GM12872 (cell line): Measurements from ENCODE around the gene ANXA1.

Source experiments
- TF ChIP-seq, protein P1 (sequence below): IDR thresholded peaks from 3 replicates; pipeline ENCODE4 v1.5.1; 2011; ENCODE audit warnings: low read depth, mild to moderate bottlenecking, low read length, moderate library complexity; ENCODE audit not compliant: insufficient read depth

Gene ANXA1

DNA sequence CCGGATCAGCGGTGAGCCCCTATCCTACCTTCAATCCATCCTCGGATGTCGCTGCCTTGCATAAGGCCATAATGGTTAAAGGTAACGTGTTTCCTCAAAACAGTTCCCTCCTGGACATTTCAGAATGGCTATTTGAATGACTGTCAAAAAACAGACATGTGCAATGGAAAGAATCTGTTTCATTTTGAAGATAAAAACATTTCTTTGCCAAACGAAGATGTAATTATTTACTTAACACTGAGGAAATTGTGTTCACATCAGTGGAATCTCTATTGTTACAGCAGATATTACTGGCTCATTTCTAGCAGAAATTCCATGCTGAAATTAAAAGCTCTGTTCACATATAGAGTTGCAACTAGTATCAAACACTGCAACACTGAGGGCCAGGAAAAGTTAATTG is 7.1 kb downstream of the ANXA1 start:
- TF ChIP-seq, protein P1, sequence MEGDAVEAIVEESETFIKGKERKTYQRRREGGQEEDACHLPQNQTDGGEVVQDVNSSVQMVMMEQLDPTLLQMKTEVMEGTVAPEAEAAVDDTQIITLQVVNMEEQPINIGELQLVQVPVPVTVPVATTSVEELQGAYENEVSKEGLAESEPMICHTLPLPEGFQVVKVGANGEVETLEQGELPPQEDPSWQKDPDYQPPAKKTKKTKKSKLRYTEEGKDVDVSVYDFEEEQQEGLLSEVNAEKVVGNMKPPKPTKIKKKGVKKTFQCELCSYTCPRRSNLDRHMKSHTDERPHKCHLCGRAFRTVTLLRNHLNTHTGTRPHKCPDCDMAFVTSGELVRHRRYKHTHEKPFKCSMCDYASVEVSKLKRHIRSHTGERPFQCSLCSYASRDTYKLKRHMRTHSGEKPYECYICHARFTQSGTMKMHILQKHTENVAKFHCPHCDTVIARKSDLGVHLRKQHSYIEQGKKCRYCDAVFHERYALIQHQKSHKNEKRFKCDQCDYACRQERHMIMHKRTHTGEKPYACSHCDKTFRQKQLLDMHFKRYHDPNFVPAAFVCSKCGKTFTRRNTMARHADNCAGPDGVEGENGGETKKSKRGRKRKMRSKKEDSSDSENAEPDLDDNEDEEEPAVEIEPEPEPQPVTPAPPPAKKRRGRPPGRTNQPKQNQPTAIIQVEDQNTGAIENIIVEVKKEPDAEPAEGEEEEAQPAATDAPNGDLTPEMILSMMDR = no peak

DNA sequence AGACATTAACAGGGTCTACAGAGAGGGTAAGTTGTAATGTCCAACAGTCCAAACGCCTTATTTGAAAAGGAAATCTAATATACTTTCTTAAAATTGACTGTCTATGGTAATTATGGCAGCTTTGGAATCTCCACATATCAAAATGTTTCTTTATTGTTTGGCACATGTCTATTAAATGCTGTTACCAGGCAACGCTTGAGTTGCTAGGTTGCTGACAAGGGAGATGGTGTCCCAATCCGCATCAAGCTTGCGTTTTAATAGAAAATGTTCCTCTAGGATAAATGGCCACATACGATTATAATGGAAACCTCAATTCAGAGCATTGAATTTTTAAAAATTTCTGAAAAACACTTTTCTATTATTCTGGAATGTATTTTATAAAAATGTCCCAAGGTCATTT is 9.2 kb downstream of the ANXA1 start:
- TF ChIP-seq, protein P1 = no peak

DNA sequence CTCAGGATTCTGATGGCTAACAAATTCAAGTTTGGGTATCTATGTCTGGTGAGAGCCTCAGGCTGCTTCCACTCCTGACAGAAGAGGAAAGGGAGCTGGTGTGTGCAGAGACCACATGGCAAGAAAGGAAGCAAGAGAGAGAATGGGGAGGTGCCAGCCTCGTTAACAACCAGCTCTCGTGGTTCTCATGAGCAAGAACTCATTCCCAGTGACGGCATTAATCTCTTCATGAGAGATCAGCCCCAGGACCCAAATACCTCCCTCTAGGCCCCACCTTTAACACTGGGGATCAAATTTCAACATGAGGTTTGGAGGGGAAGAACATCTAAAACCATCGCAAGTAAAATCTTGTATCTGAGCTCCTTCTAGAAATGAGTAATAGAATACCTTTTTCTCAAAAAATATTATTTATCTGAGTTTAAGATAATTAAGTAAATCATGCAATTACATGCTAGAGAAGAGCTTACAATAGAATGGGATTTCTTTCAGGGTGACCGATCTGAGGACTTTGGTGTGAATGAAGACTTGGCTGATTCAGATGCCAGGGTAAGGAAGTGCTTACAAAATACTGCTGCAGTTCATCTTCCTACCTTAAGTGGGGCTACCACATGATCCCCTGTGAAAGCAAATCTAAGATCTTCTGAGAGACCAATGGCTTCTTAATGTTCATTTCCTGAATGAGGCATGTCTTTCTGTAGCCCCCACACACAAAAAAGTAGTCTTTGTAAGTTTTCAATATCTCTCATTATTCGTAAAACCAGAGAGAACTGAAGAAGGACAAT is 11.5 kb downstream of the ANXA1 start:
- TF ChIP-seq, protein P1 = no peak

DNA sequence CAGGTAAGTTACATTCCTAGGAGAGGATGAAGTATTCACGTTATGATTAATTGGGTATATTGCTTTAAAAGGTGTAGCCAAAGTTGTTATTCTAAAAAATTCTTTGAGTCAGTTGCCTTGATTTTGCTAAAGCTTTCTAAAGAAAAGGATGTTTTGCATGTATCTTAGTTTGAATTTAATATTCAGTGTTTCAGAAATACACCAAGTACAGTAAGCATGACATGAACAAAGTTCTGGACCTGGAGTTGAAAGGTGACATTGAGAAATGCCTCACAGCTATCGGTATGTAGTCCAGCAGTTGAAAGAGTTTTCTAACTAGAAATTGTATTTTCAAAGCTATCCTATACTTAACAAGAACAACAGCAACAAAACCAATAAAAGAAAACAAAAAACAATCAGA is 14.2 kb downstream of the ANXA1 start:
- TF ChIP-seq, protein P1 = no peak

DNA sequence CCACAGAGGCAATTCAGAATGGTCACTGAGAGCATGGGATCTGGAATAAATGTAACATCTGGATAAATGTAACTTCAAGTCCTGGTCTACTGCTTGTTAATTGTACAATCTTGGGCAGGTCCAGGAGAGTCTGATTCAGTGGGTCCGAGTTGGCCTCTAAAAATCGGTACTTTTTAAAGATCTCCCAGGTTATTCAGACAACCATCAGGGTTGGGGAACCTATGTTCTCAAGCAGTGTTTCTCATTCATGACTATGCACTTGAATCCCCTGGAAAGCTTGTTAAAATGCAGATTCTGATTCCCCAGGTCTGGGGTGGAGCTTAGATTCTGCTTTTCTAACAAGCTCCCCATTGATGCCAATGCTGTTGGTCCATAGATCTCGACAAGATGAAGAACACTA is 14.8 kb downstream of the ANXA1 start:
- TF ChIP-seq, protein P1 = no peak

DNA sequence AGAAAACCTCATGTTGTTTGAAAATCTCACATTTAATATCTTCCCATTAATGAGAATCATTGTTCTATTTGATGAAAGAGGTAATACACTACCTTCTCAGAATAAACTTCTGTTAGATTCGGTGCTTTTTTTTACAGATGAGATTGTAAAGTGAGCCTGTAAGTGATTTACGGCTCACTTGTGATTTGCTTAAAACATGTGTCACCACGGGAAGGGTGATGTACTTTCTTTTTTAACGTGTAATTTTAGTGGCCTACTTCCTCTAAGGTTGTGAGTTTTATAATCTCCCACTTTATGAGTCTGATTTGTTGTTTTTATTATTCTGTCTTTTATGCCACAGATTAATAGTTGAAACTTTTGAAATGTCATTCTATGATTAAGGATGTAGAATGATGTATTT is 15.9 kb downstream of the ANXA1 start:
- TF ChIP-seq, protein P1 = no peak

DNA sequence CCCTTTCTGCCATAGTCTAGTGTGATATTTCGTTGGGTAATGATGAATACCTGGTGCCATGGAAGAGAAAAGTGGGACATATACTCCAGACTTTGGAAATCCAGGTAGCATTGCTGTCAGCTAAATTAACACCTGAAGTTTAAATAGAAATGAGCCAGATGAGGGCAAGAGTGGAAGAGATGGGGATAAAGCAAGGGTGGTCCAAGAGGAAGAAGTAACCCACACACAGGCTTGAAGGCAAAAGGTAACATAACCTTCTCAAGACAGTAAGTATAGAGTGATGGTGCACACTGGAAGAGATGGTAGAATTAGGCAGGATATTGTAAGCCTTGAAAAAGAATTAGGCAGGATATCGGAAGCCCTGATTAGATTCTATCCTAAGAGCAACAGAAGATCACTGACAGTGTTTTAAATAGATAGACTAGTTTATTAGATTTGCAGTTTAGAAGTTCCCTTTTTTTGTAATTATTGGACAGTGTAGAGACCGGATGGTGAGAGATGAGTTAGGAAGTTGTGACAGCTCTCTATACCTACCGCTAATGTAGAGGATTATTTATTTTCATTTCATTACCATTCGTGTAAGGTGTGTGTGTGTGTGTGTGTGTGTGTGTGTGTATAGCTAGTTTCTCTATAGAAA is 16.8 kb downstream of the ANXA1 start:
- TF ChIP-seq, protein P1 = no peak
